K562 (cell line): Measurements from ENCODE around the gene RERE. TPM values are rescaled to one million over a fixed set of nuclear protein-coding genes. Genes with fewer than 3 reads are reported as not detected.

Source experiments
- ATAC-seq: fragments of 200-7000 bp; cut with Tn5 transposase; 3 replicates; pipeline ENCODE4 v1.9.1; 2020; ENCODE audit warnings: moderate library complexity
- BruUV-seq: library from RNA; stranded (reverse); fragments of 400-500 nt; replicated peaks from 2 replicates; lab custom pipeline; 2021; lab: Mats Ljungman, UMichigan
- CTCF ChIA-PET: fragments of 300-600 bp; formaldehyde crosslinking; extraction: SDS; loops from one replicate; lab custom pipeline; 2021; ENCODE audit warnings: low intra/inter-chr PET ratio; lab: Yijun Ruan, JAX
- POLR2A ChIA-PET: fragments of 300-600, 350-650 bp; sonication (Branson Sonifier 250); formaldehyde crosslinking; extraction: SDS; loops from one replicate; lab custom pipeline; 2021; ENCODE audit warnings: antibody characterized with exemption, inconsistent platforms; lab: Yijun Ruan, JAX
- DNase-seq, 4 experiments: peaks; one replicate each; pipeline versions ENCODE4 v3.0.0 to v3.0.0-alpha.2; 2011 to 2018; ENCODE audit warnings: low spot score in 3 of 4, mixed read lengths in 3 of 4; ENCODE audit errors: extremely low read depth in 1 of 4
- FAIRE-seq: peaks from 2 replicates; lab custom pipeline; 2011; peaks lifted over from hg19 to GRCh38; lab: Jason Lieb, UNC
- H2AFZ ChIP-seq: 2 replicates; pipeline ENCODE4 v1.6.0; 2011; ENCODE audit warnings: low read depth, low read length, control low read depth, inconsistent platforms
- H3K27ac ChIP-seq: fragments of 200-600 bp; 3 replicates; pipeline ENCODE4 v1.8.0; 2011; ENCODE audit warnings: low read depth, mild to moderate bottlenecking, control low read depth, inconsistent platforms, low read length, moderate library complexity, mixed read lengths; ENCODE audit errors: extremely low read depth
- H3K27me3 ChIP-seq, 2 experiments: fragments of 300-600 bp in 1 of 2; 2 replicates in 1 of 2; 3 replicates in 1 of 2; pipeline versions ENCODE4 v1.6.0 to v1.8.0; 2011; ENCODE audit warnings: inconsistent platforms in 2 of 2, low read length in 2 of 2, mild to moderate bottlenecking in 1 of 2, mixed read lengths in 1 of 2, moderate library complexity in 1 of 2; ENCODE audit not compliant: control insufficient read depth in 2 of 2, insufficient read depth in 2 of 2
- H3K36me3 ChIP-seq: fragments of 300-600 bp; 3 replicates; pipeline ENCODE4 v1.8.0; 2011; ENCODE audit warnings: mild to moderate bottlenecking, low read length, inconsistent platforms; ENCODE audit not compliant: control insufficient read depth, insufficient read depth
- H3K4me1 ChIP-seq, 2 experiments: fragments of 200-600 bp in 1 of 2; replicated peaks in 1 of 2; 2 replicates in 1 of 2; 3 replicates in 1 of 2; pipeline versions ENCODE4 v1.5.1 to v1.8.0; 2011; ENCODE audit warnings: inconsistent platforms in 2 of 2, low read length in 2 of 2, mild to moderate bottlenecking in 1 of 2, mixed read lengths in 1 of 2, moderate library complexity in 1 of 2; ENCODE audit not compliant: control insufficient read depth in 2 of 2, insufficient read depth in 2 of 2
- H3K4me2 ChIP-seq: 2 replicates; pipeline ENCODE4 v1.6.1; 2011; ENCODE audit warnings: low read length, control low read depth, inconsistent platforms, mixed read lengths; ENCODE audit not compliant: insufficient read depth
- H3K4me3 ChIP-seq: fragments of 200-600 bp; sonication (generic), shearing (Covaris generic); 2 replicates; pipeline ENCODE4 v1.5.1; 2016; ENCODE audit warnings: control low read depth, inconsistent platforms
- H3K79me2 ChIP-seq: fragments of 200-600 bp; 3 replicates; pipeline ENCODE4 v1.8.0; 2011; ENCODE audit warnings: low read length, inconsistent platforms; ENCODE audit not compliant: control insufficient read depth, insufficient read depth
- H3K9ac ChIP-seq, 2 experiments: 2 replicates each; pipeline versions ENCODE4 v1.6.0 to v1.6.1; 2011; ENCODE audit warnings: low read depth in 2 of 2, low read length in 2 of 2, control low read depth in 1 of 2, inconsistent platforms in 1 of 2, mild to moderate bottlenecking in 1 of 2, mixed read lengths in 1 of 2; ENCODE audit not compliant: insufficient read depth in 1 of 2
- H3K9me1 ChIP-seq: one replicate; pipeline ENCODE4 v1.6.0; 2011; ENCODE audit warnings: inconsistent platforms, mild to moderate bottlenecking, low read length, moderate library complexity; ENCODE audit not compliant: control insufficient read depth, insufficient read depth
- H3K9me3 ChIP-seq: replicated peaks from 2 replicates; pipeline ENCODE4 v1.5.1; 2011; ENCODE audit warnings: low read depth, low read length, inconsistent platforms; ENCODE audit not compliant: control insufficient read depth, insufficient read depth
- H4K20me1 ChIP-seq: replicated peaks from 2 replicates; pipeline ENCODE4 v1.6.1; 2011; ENCODE audit warnings: low read length, inconsistent platforms, mixed read lengths; ENCODE audit not compliant: control insufficient read depth, insufficient read depth
- ARID1B ChIP-seq: fragments of 450-650 bp; IDR thresholded peaks from 2 replicates; pipeline ENCODE4 v1.6.1; 2016; ENCODE audit warnings: antibody characterized with exemption, mild to moderate bottlenecking, inconsistent platforms
- CHD4 ChIP-seq: fragments of 200-600 bp; sonication (generic); IDR thresholded peaks from 3 replicates; pipeline ENCODE4 v1.6.1; 2012; ENCODE audit warnings: low read depth, mild to moderate bottlenecking, mixed read lengths, low read length, inconsistent platforms; ENCODE audit not compliant: insufficient read depth, insufficient replicate concordance, poor library complexity, severe bottlenecking
- GATAD2A ChIP-seq: fragments of 450-650 bp; IDR thresholded peaks from 2 replicates; pipeline ENCODE4 v1.6.1; 2017
- MTA1 ChIP-seq: fragments of 450-650 bp; IDR thresholded peaks from 2 replicates; pipeline ENCODE4 v1.6.1; 2017; ENCODE audit warnings: borderline replicate concordance
- POLR2G ChIP-seq: fragments of 200-400 bp; formaldehyde crosslinking; IDR thresholded peaks from 2 replicates; pipeline ENCODE4 v1.6.1; 2017; ENCODE audit warnings: low read depth, mild to moderate bottlenecking, antibody characterized with exemption, low read length, moderate library complexity
- PRPF4 ChIP-seq: fragments of 200-400 bp; formaldehyde crosslinking; IDR thresholded peaks from one replicate; pipeline ENCODE4 v1.6.1; 2017; ENCODE audit warnings: low read length, low read depth, mild to moderate bottlenecking; ENCODE audit not compliant: insufficient read depth, poor library complexity, severe bottlenecking
- RBFOX2 ChIP-seq: fragments of 200-400 bp; formaldehyde crosslinking; IDR thresholded peaks from 2 replicates; pipeline ENCODE4 v1.6.1; 2017; ENCODE audit warnings: low read depth, mild to moderate bottlenecking, low read length, moderate library complexity
- RBM25 ChIP-seq: fragments of 200-400 bp; formaldehyde crosslinking; IDR thresholded peaks from 2 replicates; pipeline ENCODE4 v1.6.1; 2018; ENCODE audit warnings: low read length, low read depth, moderate library complexity; ENCODE audit not compliant: severe bottlenecking
- RHOXF2B ChIP-seq: fragments of 250-450 bp; sonication (Bioruptor Pico); conservative IDR thresholded peaks from 2 replicates; pipeline ENCODE4 v1.5.1; 2021
- SMAD1 ChIP-seq: fragments of 150-350 bp; IDR thresholded peaks from 2 replicates; pipeline ENCODE4 v1.6.1; 2014; ENCODE audit warnings: low read length, low read depth; ENCODE audit not compliant: partially characterized antibody
- ZNF239 ChIP-seq: fragments of 250-450 bp; sonication (Bioruptor Pico); IDR thresholded peaks from 2 replicates; pipeline ENCODE4 v1.4.0; 2020; ENCODE audit warnings: mild to moderate bottlenecking
- WGBS: fragments of 100-300 bp; shearing (Covaris generic); methylation state at CpG from one replicate; pipeline ENCODE4 v1.1.6; 2016; ENCODE audit warnings: low coverage, mixed read lengths; ENCODE audit not compliant: insufficient coverage; ENCODE audit errors: missing lambda C conversion rate; 5-methylcytosine and 5-hydroxymethylcytosine counted together
- in situ Hi-C: fragments of 300-500 bp; cut with MboI; formaldehyde crosslinking; loops from 4 replicates; pipeline ENCODE4 v1.15.0; 2018; ENCODE audit warnings: inconsistent platforms, mixed read lengths
- intact Hi-C: fragments of 100-400 bp; cut with micrococcal nuclease; formaldehyde crosslinking; loops from 2 replicates; pipeline ENCODE4 v1.14.2; 2022
- polyA plus RNA-seq, 8 experiments: library from polyadenylated mRNA; depleted of rRNA in 4 of 8; stranded (reverse) in 5 of 8; unstranded in 3 of 8; fragments of >200 nt; fragmentation: Nextera tagmentation in 2 of 8; fragmentation: Illumina TruSeq in 1 of 8; extraction: Ambion mirVana in 2 of 8; extraction: Trizol in 1 of 8; gene quantifications; 2 replicates each; pipeline versions ENCODE4 v1.2.1 to v1.2.3, GENCODE V29; 2011 to 2014; ENCODE audit warnings: inconsistent platforms in 1 of 8, missing spikeins in 1 of 8
- total RNA-seq, 7 experiments: library from RNA; depleted of rRNA in 6 of 7; stranded (reverse); fragments of >200 nt in 6 of 7; fragmentation: Illumina TruSeq in 2 of 7; extraction: Trizol in 2 of 7; gene quantifications; 2 replicates each; pipeline versions ENCODE4 v1.2.1 to v1.2.3, GENCODE V29; 2011 to 2021; ENCODE audit warnings: low replicate concordance in 1 of 7
- TF ChIP-seq, protein P1 (sequence below): IDR thresholded peaks from 2 replicates; pipeline ENCODE4 v1.6.1; 2016; ENCODE audit warnings: missing genetic modification characterization, missing compliant biosample characterization
- TF ChIP-seq, protein P2 (sequence below), 2 experiments: fragments of 250-450 bp in 1 of 2; fragments of 450-650 bp in 1 of 2; sonication (Bioruptor Pico) in 1 of 2; IDR thresholded peaks; 2 replicates each; pipeline versions ENCODE4 v1.6.1 to v1.8.0; 2016 to 2021; ENCODE audit warnings: mild to moderate bottlenecking in 2 of 2, moderate library complexity in 2 of 2, missing compliant biosample characterization in 1 of 2, missing genetic modification characterization in 1 of 2
- TF ChIP-seq, protein P3 (sequence below), 2 experiments: IDR thresholded peaks; 2 replicates each; pipeline ENCODE4 v1.6.1; 2011; ENCODE audit warnings: borderline replicate concordance in 1 of 2, control low read depth in 1 of 2, low read depth in 1 of 2, low read length in 1 of 2, mild to moderate bottlenecking in 1 of 2, mixed read lengths in 1 of 2, moderate library complexity in 1 of 2; ENCODE audit not compliant: insufficient read depth in 1 of 2, insufficient read length in 1 of 2, poor library complexity in 1 of 2, severe bottlenecking in 1 of 2; ENCODE audit errors: extremely low read depth in 1 of 2

Gene RERE
- total and polyA plus RNA-seq, 9 of the 15 experiments (the other 6 are each of a cell fraction or from before 2014, with no cell fraction given), result 3.0 to 51.5 (median 13.4) TPM

DNA sequence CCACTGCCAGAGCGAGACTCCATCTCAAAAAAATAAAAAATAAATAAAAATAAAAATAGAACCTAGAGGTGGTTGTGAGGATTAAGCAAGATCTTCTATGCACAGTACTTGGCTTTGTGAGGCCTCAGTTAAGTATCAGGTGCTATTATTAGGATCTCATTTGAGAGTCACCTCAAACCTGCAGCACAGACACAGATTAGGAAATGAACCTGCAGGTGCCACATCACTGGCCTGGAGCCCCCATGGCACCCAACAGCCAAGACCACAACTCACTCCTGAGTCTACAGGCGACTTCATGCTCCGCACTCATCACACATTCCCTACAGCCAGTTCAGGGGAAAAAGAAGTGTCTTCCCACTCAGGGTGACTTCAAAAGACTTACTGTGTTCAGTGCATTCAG, 322.8 kb downstream of the RERE start:
- H3K9me1 ChIP-seq, result no peaks in the 10 kb centered on the region
- ATAC-seq (no peak), FAIRE-seq (no peak), DNase-seq (no peak)
- no peak overlapping the region for H3K9ac ChIP-seq
- no TSS peak for BruUV-seq
- H3K4me1 ChIP-seq, result no peaks in the 10 kb centered on the region; a peak in 1 of 5 replicates
- H3K36me3 ChIP-seq, result peaks cover 50% of the 10 kb centered on the region
- no peak overlapping the region for H3K4me3 ChIP-seq
- no peak overlapping the region for H3K27ac ChIP-seq
- POLR2A ChIA-PET, result no interaction called here
- 94% methylated on average over 3 of the region's 3 CpGs for WGBS
- intact Hi-C loops, result no loop called here
- in situ Hi-C loops, result no loop called here
- H3K4me2 ChIP-seq, result no peak overlapping the region
- TF ChIP-seq RBFOX2 (no peak), MTA1 (no peak), ZNF239 (no peak), RHOXF2B (CRISPR knock-in tag) (no peak), GATAD2A (no peak), PRPF4 (no peak), CHD4 (no peak), RBM25 (no peak), SMAD1 (no peak), POLR2G (no peak), ARID1B (no peak)
- TF ChIP-seq, protein P1, sequence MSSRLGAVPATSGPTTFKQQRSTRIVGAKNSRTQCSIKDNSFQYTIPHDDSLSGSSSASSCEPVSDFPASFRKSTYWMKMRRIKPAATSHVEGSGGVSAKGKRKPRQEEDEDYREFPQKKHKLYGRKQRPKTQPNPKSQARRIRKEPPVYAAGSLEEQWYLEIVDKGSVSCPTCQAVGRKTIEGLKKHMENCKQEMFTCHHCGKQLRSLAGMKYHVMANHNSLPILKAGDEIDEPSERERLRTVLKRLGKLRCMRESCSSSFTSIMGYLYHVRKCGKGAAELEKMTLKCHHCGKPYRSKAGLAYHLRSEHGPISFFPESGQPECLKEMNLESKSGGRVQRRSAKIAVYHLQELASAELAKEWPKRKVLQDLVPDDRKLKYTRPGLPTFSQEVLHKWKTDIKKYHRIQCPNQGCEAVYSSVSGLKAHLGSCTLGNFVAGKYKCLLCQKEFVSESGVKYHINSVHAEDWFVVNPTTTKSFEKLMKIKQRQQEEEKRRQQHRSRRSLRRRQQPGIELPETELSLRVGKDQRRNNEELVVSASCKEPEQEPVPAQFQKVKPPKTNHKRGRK (tag), result no peak
- TF ChIP-seq, protein P2, sequence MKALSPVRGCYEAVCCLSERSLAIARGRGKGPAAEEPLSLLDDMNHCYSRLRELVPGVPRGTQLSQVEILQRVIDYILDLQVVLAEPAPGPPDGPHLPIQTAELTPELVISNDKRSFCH (CRISPR knock-in tag; IDR thresholded peaks at IDR 0.05), result no peak
- TF ChIP-seq, protein P2 (tag; IDR thresholded peaks at IDR 0.05), result no peak
- TF ChIP-seq, protein P3, sequence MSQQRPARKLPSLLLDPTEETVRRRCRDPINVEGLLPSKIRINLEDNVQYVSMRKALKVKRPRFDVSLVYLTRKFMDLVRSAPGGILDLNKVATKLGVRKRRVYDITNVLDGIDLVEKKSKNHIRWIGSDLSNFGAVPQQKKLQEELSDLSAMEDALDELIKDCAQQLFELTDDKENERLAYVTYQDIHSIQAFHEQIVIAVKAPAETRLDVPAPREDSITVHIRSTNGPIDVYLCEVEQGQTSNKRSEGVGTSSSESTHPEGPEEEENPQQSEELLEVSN (IDR thresholded peaks at IDR 0.05; ENCODE audit: borderline replicate concordance in 1 of 2, extremely low read depth in 1 of 2, insufficient read depth in 1 of 2, insufficient read length in 1 of 2, low read depth in 1 of 2, low read length in 1 of 2, poor library complexity in 1 of 2, severe bottlenecking in 1 of 2), result no peak
- no peak overlapping the region for H2AFZ ChIP-seq
- CTCF ChIA-PET, result no interaction called here
- H4K20me1 ChIP-seq, result no peaks in the 10 kb centered on the region
- no peaks in the 10 kb centered on the region for H3K79me2 ChIP-seq
- H3K27me3 ChIP-seq, result no peaks in the 10 kb centered on the region
- no peaks in the 10 kb centered on the region for H3K9me3 ChIP-seq
